NCI-H69 (cell line): ENCODE results near the gene CDH10.

Experiments used
- DNase-seq: peaks from one replicate; lab custom pipeline; 2025; lab: John Stamatoyannopoulos, UW

The CDH10 gene

GRCh38 chr5:24598956-24599355 is 45.8 kb downstream of the CDH10 start:
- peak; percentile 77 for DNase-seq

DNA sequence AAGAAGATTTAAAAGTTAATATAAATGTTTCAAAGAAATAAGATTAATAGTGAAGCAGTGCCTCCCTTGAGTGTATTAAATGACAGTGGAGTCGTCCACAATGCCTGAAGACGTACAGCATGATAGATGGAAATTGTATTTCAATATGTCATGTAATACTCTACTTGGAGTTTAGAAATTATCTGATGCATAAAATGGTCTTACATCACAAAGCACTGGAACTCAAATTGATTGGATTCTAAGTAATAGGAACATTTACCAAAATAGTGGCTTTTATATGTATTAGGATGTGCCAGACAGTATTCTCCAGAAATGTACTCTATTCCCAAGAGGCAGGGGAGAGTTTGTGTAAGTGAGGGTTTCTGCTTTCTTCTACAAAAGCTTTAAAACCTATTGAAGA is 49.4 kb downstream of the CDH10 start:
- peak; percentile 43 for DNase-seq

- DNase-seq: peak; percentile 43
Observed at GRCh38 chr5:24591426-24591825, 53.4 kb downstream of the CDH10 start.

DNA sequence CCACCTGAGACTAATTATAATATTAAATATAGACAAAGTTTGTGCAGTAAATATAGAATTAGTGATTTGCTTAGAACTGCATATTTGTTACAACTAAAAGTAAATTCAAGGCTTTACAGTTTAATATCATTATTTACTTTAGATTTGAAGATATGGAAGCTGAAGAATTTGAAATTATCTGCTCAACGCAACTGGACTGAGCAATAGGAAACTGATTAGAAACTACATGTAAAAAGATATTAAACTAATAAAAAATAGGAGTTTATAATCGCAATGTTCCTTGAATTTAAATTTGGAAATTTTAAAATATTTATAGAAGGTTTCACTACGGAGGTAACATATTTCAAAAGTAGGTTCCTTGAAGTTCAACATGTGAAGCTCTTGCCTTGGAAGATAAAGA is 55.2 kb downstream of the CDH10 start:
- no peak for DNase-seq

DNA sequence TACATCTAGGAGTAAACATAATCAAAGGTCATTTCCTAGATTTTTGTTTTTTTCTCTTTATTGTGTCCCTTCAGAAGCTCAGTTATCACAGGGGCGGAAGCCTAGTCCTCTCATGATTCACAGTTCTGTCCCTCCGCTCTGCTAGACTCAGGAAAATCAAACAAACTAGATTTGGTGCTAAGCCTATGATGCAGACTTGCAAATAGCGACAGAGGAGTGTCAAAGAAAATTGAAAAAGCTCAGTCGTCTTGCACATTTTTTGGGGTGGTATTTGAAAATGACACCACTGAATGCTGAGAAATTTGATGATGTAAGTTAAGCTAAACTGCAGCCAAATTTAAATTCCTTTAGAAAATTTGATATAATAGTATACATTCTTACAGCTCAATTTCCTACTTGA is 59.0 kb downstream of the CDH10 start:
- DNase-seq: no peak

GRCh38 chr5:24571302-24571701 is 73.5 kb downstream of the CDH10 start:
- DNase-seq: no peak

- peak; percentile 20 for DNase-seq
Observed at GRCh38 chr5:24566933-24567332, 77.8 kb downstream of the CDH10 start.

- DNase-seq: peak; percentile 88
Observed at GRCh38 chr5:24555229-24555628, 89.5 kb downstream of the CDH10 start.

GRCh38 chr5:24547132-24547531 is 97.6 kb downstream of the CDH10 start:
- DNase-seq: peak; percentile 98

GRCh38 chr5:24539613-24540012 is 105.2 kb downstream of the CDH10 start:
- DNase-seq: peak; percentile 65

- DNase-seq: no peak
Observed at GRCh38 chr5:24538346-24538745, 106.4 kb downstream of the CDH10 start.

GRCh38 chr5:24535646-24536045 is 109.1 kb downstream of the CDH10 start:
- DNase-seq: peak; percentile 83

DNA sequence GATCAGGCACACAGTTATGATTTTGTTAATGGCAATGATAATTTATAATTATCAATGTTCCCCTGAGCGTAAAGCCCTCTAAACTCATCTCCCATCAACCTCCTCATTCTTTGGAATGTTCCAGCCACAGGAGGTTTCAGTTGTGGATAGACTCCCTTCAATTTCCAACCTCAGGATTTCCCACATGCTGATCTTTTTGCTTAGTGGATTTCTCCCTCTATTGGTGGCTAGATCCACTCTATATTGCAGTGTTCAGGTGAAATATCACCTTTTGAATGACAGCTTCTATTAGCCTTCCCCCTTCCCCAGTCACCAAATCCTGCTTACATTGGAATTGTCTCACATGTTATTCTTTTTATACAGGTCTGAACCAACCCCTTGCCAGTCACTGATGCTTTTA is 113.9 kb downstream of the CDH10 start:
- DNase-seq: peak; percentile 33

GRCh38 chr5:24525414-24525813 is 119.4 kb downstream of the CDH10 start:
- DNase-seq: no peak

- DNase-seq: no peak
Observed at GRCh38 chr5:24512423-24512822, 132.4 kb downstream of the CDH10 start.

- DNase-seq: no peak
Observed at GRCh38 chr5:24510523-24510988, 134.2 kb downstream of the CDH10 start.

- no peak for DNase-seq
Observed at GRCh38 chr5:24509943-24510342, 134.8 kb downstream of the CDH10 start.

DNA sequence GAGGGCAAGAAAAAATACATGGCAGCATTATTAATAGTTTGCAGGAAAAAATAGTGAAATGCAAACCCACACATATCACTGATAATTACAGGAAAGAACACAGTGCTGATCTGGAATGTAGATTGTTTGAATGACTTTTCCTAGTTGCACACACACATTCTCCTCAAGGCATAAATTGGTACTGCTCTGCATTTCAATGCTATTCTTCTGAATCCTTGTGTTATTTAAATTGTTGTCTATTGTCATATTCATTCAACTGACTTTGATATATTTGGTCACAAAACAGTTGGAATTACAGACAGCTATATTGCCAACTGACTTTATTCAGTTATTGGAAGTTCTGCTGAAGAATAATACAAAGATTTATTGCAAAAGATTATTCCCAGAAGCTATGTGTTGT is 139.5 kb downstream of the CDH10 start:
- DNase-seq: no peak

DNA sequence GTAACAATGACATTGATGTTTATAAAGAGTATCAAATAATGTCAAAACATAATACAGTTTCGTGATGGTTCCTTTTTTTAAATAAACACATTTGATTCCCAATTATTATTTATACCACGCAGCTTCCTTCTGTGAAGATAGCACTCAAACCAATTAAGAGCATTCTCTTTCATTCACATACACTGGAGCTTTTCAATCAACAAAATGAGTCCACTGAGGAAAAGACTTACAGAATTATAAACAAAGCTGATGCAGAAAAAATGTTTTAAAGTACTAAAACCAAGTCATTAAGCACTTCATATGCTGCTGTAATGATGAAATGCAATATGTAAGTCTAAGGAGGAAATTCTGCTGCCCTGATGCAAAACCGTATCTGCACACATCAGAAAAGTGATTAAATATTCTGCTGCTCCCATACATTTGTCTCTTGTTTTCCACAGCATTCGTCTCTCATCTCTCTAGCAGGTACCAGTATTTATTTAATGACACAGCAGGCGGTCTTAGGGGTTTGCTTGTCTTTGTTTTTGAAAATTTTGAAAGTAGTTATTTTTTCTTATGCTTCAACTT is 147.1 kb downstream of the CDH10 start:
- peak; percentile 50 for DNase-seq

DNA sequence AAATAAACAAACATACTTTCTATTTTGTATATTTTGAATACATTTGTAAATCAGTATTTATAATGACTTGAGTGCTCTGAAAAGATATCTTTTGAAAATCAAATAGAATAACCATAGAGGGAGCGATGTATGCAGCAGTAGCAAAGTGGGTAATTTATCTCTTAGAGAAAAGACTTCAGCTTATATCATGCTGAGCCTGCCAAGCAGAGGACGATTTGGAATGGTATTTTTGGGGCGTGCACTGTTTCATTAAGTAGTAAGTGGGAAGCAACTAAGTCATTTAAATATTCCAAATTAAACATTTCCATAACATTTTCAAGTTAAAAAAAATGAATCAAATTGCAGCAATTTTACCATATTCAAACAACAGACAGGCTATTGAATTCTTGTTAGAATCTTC is 147.6 kb downstream of the CDH10 start:
- peak; percentile 45 for DNase-seq

GRCh38 chr5:24496268-24496667 is 148.5 kb downstream of the CDH10 start:
- DNase-seq: peak; percentile 59

GRCh38 chr5:24492229-24492628 is 152.5 kb downstream of the CDH10 start:
- no peak for DNase-seq

DNA sequence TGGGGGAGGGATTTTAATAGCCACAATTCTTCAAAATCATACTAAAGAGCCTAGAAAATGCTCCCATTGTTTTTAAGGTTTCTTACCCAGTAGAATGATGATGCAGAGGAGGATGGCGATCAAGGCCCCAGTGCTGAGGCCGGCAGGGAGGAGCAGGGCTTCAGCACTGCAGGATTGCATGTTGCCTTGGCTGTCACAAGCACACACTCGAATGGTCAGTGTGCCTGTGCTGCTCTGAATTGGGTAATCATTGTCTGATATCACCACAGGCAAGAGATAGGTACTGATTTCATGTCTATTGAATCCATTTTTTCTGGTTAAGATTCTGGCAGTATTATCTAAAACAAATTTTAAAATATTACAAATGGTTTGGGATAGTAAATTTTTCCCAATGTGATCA is 153.3 kb downstream of the CDH10 start:
- no peak for DNase-seq

GRCh38 chr5:24487368-24488229 is 157.2 kb downstream of the CDH10 start:
- no peak for DNase-seq
